ENCODE results near the gene RIN3.

GRCh38 chr14:92678766-92679165 is 165.2 kb downstream of the RIN3 start:
- TF ChIP-seq, protein P1, sequence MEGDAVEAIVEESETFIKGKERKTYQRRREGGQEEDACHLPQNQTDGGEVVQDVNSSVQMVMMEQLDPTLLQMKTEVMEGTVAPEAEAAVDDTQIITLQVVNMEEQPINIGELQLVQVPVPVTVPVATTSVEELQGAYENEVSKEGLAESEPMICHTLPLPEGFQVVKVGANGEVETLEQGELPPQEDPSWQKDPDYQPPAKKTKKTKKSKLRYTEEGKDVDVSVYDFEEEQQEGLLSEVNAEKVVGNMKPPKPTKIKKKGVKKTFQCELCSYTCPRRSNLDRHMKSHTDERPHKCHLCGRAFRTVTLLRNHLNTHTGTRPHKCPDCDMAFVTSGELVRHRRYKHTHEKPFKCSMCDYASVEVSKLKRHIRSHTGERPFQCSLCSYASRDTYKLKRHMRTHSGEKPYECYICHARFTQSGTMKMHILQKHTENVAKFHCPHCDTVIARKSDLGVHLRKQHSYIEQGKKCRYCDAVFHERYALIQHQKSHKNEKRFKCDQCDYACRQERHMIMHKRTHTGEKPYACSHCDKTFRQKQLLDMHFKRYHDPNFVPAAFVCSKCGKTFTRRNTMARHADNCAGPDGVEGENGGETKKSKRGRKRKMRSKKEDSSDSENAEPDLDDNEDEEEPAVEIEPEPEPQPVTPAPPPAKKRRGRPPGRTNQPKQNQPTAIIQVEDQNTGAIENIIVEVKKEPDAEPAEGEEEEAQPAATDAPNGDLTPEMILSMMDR (IDR thresholded peaks at IDR 0.05): no peak
- TF ChIP-seq POLR2AphosphoS5 (IDR thresholded peaks at IDR 0.05): no peak

Data from prostate gland (tissue), 2 donors.